IMR-90 (cell line): Measurements from ENCODE around the gene AMOTL1. TPM values are rescaled to one million over a fixed set of nuclear protein-coding genes. Genes with fewer than 3 reads are reported as not detected.

Experiments used
- ATAC-seq: fragments of 200-7000 bp; cut with Tn5 transposase; 2 replicates; pipeline ENCODE4 v1.9.1; 2020; ENCODE audit warnings: low read depth, mild to moderate bottlenecking, moderate library complexity
- BruUV-seq: library from RNA; stranded (reverse); fragments of 400-500 nt; replicated peaks from 2 replicates; lab custom pipeline; 2021; lab: Mats Ljungman, UMichigan
- CTCF ChIA-PET: fragments of 300-600 bp; formaldehyde crosslinking; extraction: SDS; loops from one replicate; lab custom pipeline; 2021; ENCODE audit warnings: antibody characterized with exemption; lab: Yijun Ruan, JAX
- POLR2A ChIA-PET: fragments of 300-600 bp; sonication (Branson Sonifier 250); formaldehyde crosslinking; loops from one replicate; lab custom pipeline; 2022; ENCODE audit warnings: antibody characterized with exemption; ENCODE audit not compliant: unreplicated experiment; lab: Charles Lee
- DNase-seq: peaks from one replicate; pipeline ENCODE4 v3.0.0; 2013
- H2AFZ ChIP-seq: replicated peaks from 2 replicates; pipeline ENCODE3; 2013; ENCODE audit warnings: low read length, mild to moderate bottlenecking; ENCODE audit not compliant: poor library complexity
- H2AK5ac ChIP-seq: 2 replicates; pipeline ENCODE4 v1.6.1; 2013; ENCODE audit warnings: low read depth, low read length, inconsistent platforms
- H2AK9ac ChIP-seq: replicated peaks from 2 replicates; pipeline ENCODE3; 2013; ENCODE audit warnings: mild to moderate bottlenecking, low read depth, low read length, moderate library complexity; ENCODE audit not compliant: poor library complexity
- H2BK120ac ChIP-seq: 2 replicates; pipeline ENCODE4 v1.6.1; 2013; ENCODE audit warnings: low read depth, low read length, inconsistent platforms
- H2BK15ac ChIP-seq: 3 replicates; pipeline ENCODE4 v1.6.1; 2013; ENCODE audit warnings: low read depth, low read length, inconsistent platforms
- H2BK20ac ChIP-seq: 2 replicates; pipeline ENCODE4 v1.6.1; 2013; ENCODE audit warnings: low read depth, mild to moderate bottlenecking, inconsistent platforms, low read length, moderate library complexity
- H2BK5ac ChIP-seq: 2 replicates; pipeline ENCODE4 v1.6.1; 2013; ENCODE audit warnings: mild to moderate bottlenecking, low read depth, low read length, inconsistent platforms; ENCODE audit not compliant: poor library complexity, severe bottlenecking
- H3K14ac ChIP-seq: replicated peaks from 2 replicates; pipeline ENCODE4 v1.6.1; 2013; ENCODE audit warnings: low read depth, low read length, inconsistent platforms
- H3K18ac ChIP-seq: 2 replicates; pipeline ENCODE4 v1.6.1; 2013; ENCODE audit warnings: low read depth, low read length, control low read depth
- H3K23ac ChIP-seq: 2 replicates; pipeline ENCODE4 v1.6.1; 2013; ENCODE audit warnings: low read depth, low read length, inconsistent platforms
- H3K27ac ChIP-seq: 2 replicates; pipeline ENCODE4 v1.5.1; 2013; ENCODE audit warnings: mild to moderate bottlenecking, control low read depth, low read length; ENCODE audit not compliant: insufficient read depth
- H3K27me3 ChIP-seq: 2 replicates; pipeline ENCODE4 v1.6.1; 2013; ENCODE audit warnings: low read length; ENCODE audit not compliant: control insufficient read depth, insufficient read depth
- H3K36me3 ChIP-seq: 2 replicates; pipeline ENCODE4 v1.6.1; 2013; ENCODE audit warnings: low read length, mixed read lengths; ENCODE audit not compliant: control insufficient read depth, insufficient read depth
- H3K4ac ChIP-seq: 2 replicates; pipeline ENCODE4 v1.6.1; 2013; ENCODE audit warnings: low read depth, low read length, inconsistent platforms
- H3K4me1 ChIP-seq: 2 replicates; pipeline ENCODE4 v1.6.1; 2013; ENCODE audit warnings: low read length, mixed read lengths; ENCODE audit not compliant: control insufficient read depth, insufficient read depth
- H3K4me2 ChIP-seq: 2 replicates; pipeline ENCODE4 v1.6.1; 2013; ENCODE audit warnings: low read depth, mild to moderate bottlenecking, control low read depth, low read length, moderate library complexity
- H3K4me3 ChIP-seq: 2 replicates; pipeline ENCODE4 v1.5.1; 2013; ENCODE audit warnings: low read depth, mild to moderate bottlenecking, control low read depth, low read length, moderate library complexity; ENCODE audit not compliant: insufficient read depth
- H3K56ac ChIP-seq: 2 replicates; pipeline ENCODE4 v1.6.1; 2013; ENCODE audit warnings: low read length, inconsistent platforms; ENCODE audit not compliant: insufficient read depth; ENCODE audit errors: extremely low read depth
- H3K79me1 ChIP-seq, 2 experiments: 2 replicates each; pipeline ENCODE4 v1.6.1; 2013; ENCODE audit warnings: low read length in 2 of 2, inconsistent platforms in 1 of 2, low read depth in 1 of 2
- H3K9ac ChIP-seq: 2 replicates; pipeline ENCODE4 v1.6.1; 2013; ENCODE audit warnings: low read depth, low read length, control low read depth
- H3K9me1 ChIP-seq: 2 replicates; pipeline ENCODE4 v1.6.1; 2013; ENCODE audit warnings: low read length, inconsistent platforms; ENCODE audit not compliant: insufficient read depth
- H3K9me3 ChIP-seq: 2 replicates; pipeline ENCODE4 v1.6.1; 2013; ENCODE audit warnings: low read length; ENCODE audit not compliant: control insufficient read depth, insufficient read depth
- H4K20me1 ChIP-seq: 2 replicates; pipeline ENCODE4 v1.6.1; 2013; ENCODE audit warnings: low read length, inconsistent platforms; ENCODE audit not compliant: insufficient read depth
- H4K5ac ChIP-seq: 2 replicates; pipeline ENCODE4 v1.6.1; 2013; ENCODE audit warnings: mild to moderate bottlenecking, low read depth, low read length, control low read depth
- H4K8ac ChIP-seq, 2 experiments: 2 replicates each; pipeline ENCODE4 v1.6.1; 2013; ENCODE audit warnings: low read depth in 2 of 2, low read length in 2 of 2, control low read depth in 1 of 2, inconsistent platforms in 1 of 2
- H4K91ac ChIP-seq: 2 replicates; pipeline ENCODE4 v1.6.1; 2013; ENCODE audit warnings: low read depth, low read length, inconsistent platforms; ENCODE audit not compliant: insufficient read depth
- CHD1 ChIP-seq: IDR thresholded peaks from 2 replicates; pipeline ENCODE4 v1.6.1; 2012; ENCODE audit warnings: low read depth, low read length, improper control_type of control experiment
- MAZ ChIP-seq: IDR thresholded peaks from 2 replicates; pipeline ENCODE4 v1.6.1; 2012; ENCODE audit warnings: low read depth, mild to moderate bottlenecking, low read length, improper control_type of control experiment, moderate library complexity, borderline replicate concordance
- USF2 ChIP-seq: fragments of 150-350 bp; IDR thresholded peaks from 2 replicates; pipeline ENCODE4 v1.6.1; 2017; ENCODE audit warnings: mild to moderate bottlenecking, antibody characterized with exemption, low read length, low read depth
- WGBS, 2 experiments: methylation state at CpG; one replicate each; pipeline versions ENCODE4 v1.1.5 to v1.1.7; 2013; ENCODE audit warnings: missing lambda C conversion rate in 2 of 2; ENCODE audit not compliant: insufficient read length in 1 of 2; ENCODE audit errors: extremely low coverage in 2 of 2; 5-methylcytosine and 5-hydroxymethylcytosine counted together
- dilution Hi-C: fragments of 300-500 bp; cut with HindIII; formaldehyde crosslinking; loops from one replicate; pipeline ENCODE4 v1.14.3; 2018; ENCODE audit warnings: low sequenced_read_pairs; ENCODE audit not compliant: unreplicated experiment
- in situ Hi-C: fragments of 300-500 bp; cut with MboI; formaldehyde crosslinking; loops from 3 replicates; pipeline ENCODE4 v1.14.3; 2019; ENCODE audit warnings: low sequenced_read_pairs, inconsistent platforms, mixed read lengths
- intact Hi-C: fragments of 100-400 bp; cut with micrococcal nuclease; formaldehyde crosslinking; loops from 2 replicates; pipeline ENCODE4 v1.10.0; 2022
- polyA plus RNA-seq, 3 experiments: library from polyadenylated mRNA; depleted of rRNA; stranded (reverse); fragments of >200 nt; gene quantifications; 2 replicates each; pipeline ENCODE4 v1.2.3, GENCODE V29; 2012; ENCODE audit warnings: low replicate concordance in 1 of 3
- total RNA-seq: library from RNA; depleted of rRNA; stranded (reverse); fragments of >200 nt; gene quantifications from 2 replicates; pipeline ENCODE4 v1.2.3, GENCODE V29; 2012

Gene AMOTL1
- total and polyA plus RNA-seq, 2 of the 4 experiments (the other 2 are of a cell fraction) = 18.6 to 49.5 TPM

- TF ChIP-seq USF2 = no peak
Observed at GRCh38 chr11:94771951-94772350, 3.8 kb downstream of the AMOTL1 start (continued).

- BruUV-seq = no TSS peak
- Histone ChIP-seq H3K18ac (no peak overlapping the region), H3K23ac (no peak overlapping the region), H3K9me3 (no peaks in the 10 kb centered on the region), H4K91ac (no peak overlapping the region), H2AK9ac (no peak overlapping the region), H3K27me3 (no peaks in the 10 kb centered on the region), H2BK15ac (no peak overlapping the region), H3K4me2 (no peak overlapping the region), H3K4me3 (no peak overlapping the region), H4K5ac (no peak overlapping the region), H3K4me1 (peaks cover 16% of the 10 kb centered on the region), H3K4ac (no peak overlapping the region), H3K9ac (no peak overlapping the region), H3K9me1 (peaks cover 28% of the 10 kb centered on the region), H3K27ac (no peak overlapping the region), H4K20me1 (peaks cover 64% of the 10 kb centered on the region), H3K56ac (no peak overlapping the region), H3K36me3 (no peaks in the 10 kb centered on the region), H3K14ac (0 out of 2 replicates have a peak overlapping the region, but pooled peaks have one; percentile 15), H2AFZ (no peak overlapping the region), H2BK20ac (no peak overlapping the region), H2BK5ac (no peak overlapping the region), H2BK120ac (no peak overlapping the region), H3K79me1 (peaks cover 24 to 77% of the 10 kb centered on the region in 2 experiments), H4K8ac (no peak overlapping the region), H2AK5ac (no peak overlapping the region)
- in situ Hi-C loops = loop anchor here (25.0 kb wide), 1 partner anchor 637 kb away; the partner anchor contains the start of gene PANX1
- CTCF ChIA-PET = no interaction called here
- 100% methylated on average over 1 of the region's 8 CpGs; no CpG with 5 or more reads in 1 of the 2 experiments for WGBS, 2 experiments
- dilution Hi-C loops = no loop called here
- intact Hi-C loops = no loop called here
- POLR2A ChIA-PET = no interaction called here
- no peak for TF ChIP-seq USF2
- TF ChIP-seq CHD1 = no peak
- no peak for TF ChIP-seq MAZ
- DNase-seq (no peak), ATAC-seq (no peak)
Observed at GRCh38 chr11:94773842-94774241, 5.7 kb downstream of the AMOTL1 start.
